Measurements from ENCODE around the gene CHRM5.

GRCh38 chr15:34009656-34010055 is 41.4 kb downstream of the CHRM5 start:
- TF ChIP-seq FOXP2 (optimal IDR thresholded peaks at IDR 0.05; ENCODE audit: borderline replicate concordance, extremely low read depth, extremely low read length, insufficient read depth) = no peak
- TF ChIP-seq POLR2AphosphoS5 (IDR thresholded peaks at IDR 0.05; ENCODE audit: low read depth, low read length) = no peak

All from PFSK-1 (cell line).